ENCODE data around the gene COMMD9. TPM values are rescaled to one million over a fixed set of nuclear protein-coding genes. Genes with fewer than 3 reads are reported as not detected.

Gene COMMD9
- total and polyA plus RNA-seq, 2 donors (not counting 1 experiment from before 2014, with no cell fraction given) = 41.3 to 47.4 TPM

DNA sequence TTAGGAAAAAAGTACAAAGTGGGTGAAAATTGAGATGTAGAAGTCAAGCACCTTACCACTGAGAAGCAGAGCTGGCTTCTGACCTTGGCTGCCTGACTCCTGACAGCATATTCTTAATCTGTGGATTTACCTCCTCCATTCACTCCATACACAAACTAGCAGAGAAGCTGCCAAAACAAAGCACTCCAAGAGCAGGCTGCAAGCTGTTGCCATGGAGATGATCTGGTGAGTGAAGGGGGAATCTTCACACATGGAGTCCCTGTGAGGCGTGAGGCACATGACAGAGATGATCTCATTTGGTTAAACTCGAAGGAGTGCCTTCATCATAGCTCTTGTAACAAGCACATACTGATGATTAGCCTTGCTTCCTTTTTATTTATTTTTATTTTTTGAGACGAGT, 16.1 kb downstream of the COMMD9 start:
- no peak overlapping the region for H3K4me3 Mint-ChIP-seq
- ChIA-PET POLR2A (no interaction called here), CTCF (interaction anchor here (0.7 to 1.4 kb wide), 3 partner anchors 206 to 654 kb away, joined by 3 read pairs; no protein-coding TSS in a partner anchor)
- H3K9ac ChIP-seq (ENCODE audit: low read length) = no peak overlapping the region
- H3K36me3 ChIP-seq (replicated peaks in 1 of 2; ENCODE audit: control extremely low read depth in 1 of 2, control insufficient read depth in 1 of 2, extremely low read depth in 1 of 2, insufficient read depth in 2 of 2, low read length in 1 of 2) = peaks cover 19 to 66% of the 10 kb centered on the region in 2 experiments
- no peak overlapping the region for H2AFZ ChIP-seq (ENCODE audit: insufficient read depth, low read depth, low read length, poor library complexity, severe bottlenecking)
- intact Hi-C loops (cut with micrococcal nuclease) = no loop called here
- peaks cover 0 to 3% (median 3%) of the 10 kb centered on the region in 3 donors for H3K9me3 ChIP-seq (ENCODE audit: control extremely low read depth in 1 of 3, control insufficient read depth in 2 of 3, insufficient read depth in 1 of 3, low read length in 2 of 3)
- H3K27me3 Mint-ChIP-seq = no peaks in the 10 kb centered on the region
- no peaks in the 10 kb centered on the region for H3K27me3 ChIP-seq (replicated peaks in 1 of 4; ENCODE audit: control extremely low read depth in 1 of 4, control insufficient read depth in 3 of 4, insufficient read depth in 4 of 4, low read length in 3 of 4)
- TF ChIP-seq EZH2 (IDR thresholded peaks at IDR 0.05; ENCODE audit: borderline replicate concordance, insufficient read depth, low read depth, low read length, poor library complexity, severe bottlenecking) = no peak
- TF ChIP-seq, protein P1, sequence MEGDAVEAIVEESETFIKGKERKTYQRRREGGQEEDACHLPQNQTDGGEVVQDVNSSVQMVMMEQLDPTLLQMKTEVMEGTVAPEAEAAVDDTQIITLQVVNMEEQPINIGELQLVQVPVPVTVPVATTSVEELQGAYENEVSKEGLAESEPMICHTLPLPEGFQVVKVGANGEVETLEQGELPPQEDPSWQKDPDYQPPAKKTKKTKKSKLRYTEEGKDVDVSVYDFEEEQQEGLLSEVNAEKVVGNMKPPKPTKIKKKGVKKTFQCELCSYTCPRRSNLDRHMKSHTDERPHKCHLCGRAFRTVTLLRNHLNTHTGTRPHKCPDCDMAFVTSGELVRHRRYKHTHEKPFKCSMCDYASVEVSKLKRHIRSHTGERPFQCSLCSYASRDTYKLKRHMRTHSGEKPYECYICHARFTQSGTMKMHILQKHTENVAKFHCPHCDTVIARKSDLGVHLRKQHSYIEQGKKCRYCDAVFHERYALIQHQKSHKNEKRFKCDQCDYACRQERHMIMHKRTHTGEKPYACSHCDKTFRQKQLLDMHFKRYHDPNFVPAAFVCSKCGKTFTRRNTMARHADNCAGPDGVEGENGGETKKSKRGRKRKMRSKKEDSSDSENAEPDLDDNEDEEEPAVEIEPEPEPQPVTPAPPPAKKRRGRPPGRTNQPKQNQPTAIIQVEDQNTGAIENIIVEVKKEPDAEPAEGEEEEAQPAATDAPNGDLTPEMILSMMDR (IDR thresholded peaks at IDR 0.05) = no peak
- H3K4me3 ChIP-seq (ENCODE audit: control extremely low read depth in 1 of 5, extremely low read depth in 1 of 5, insufficient read depth in 1 of 5, low read depth in 2 of 5, low read length in 4 of 5) = no peak overlapping the region
- H3K27ac Mint-ChIP-seq = no peak overlapping the region
- no peaks in the 10 kb centered on the region for H3K4me1 ChIP-seq (ENCODE audit: control insufficient read depth in 2 of 2, insufficient read depth in 2 of 2, low read length in 2 of 2)
- no peak overlapping the region for H3K4me2 ChIP-seq (replicated peaks; ENCODE audit: low read depth, low read length, poor library complexity, severe bottlenecking)
- no peak overlapping the region for H3K27ac ChIP-seq (ENCODE audit: low read length in 2 of 2)
- no peaks in the 10 kb centered on the region for H3K79me2 ChIP-seq (ENCODE audit: control insufficient read depth, insufficient read depth, low read length)
- H3K9me3 Mint-ChIP-seq (ENCODE audit: insufficient read depth) = no peaks in the 10 kb centered on the region
- no peaks in the 10 kb centered on the region for H4K20me1 ChIP-seq (ENCODE audit: control insufficient read depth, insufficient read depth, low read length, poor library complexity, severe bottlenecking)
- no peaks in the 10 kb centered on the region for H3K4me1 Mint-ChIP-seq
- 100% methylated on average over 1 of the region's 3 CpGs for WGBS (ENCODE audit: insufficient coverage)
- DNase-seq (no peak), ATAC-seq (ENCODE audit: low read depth) (no peak)

DNA sequence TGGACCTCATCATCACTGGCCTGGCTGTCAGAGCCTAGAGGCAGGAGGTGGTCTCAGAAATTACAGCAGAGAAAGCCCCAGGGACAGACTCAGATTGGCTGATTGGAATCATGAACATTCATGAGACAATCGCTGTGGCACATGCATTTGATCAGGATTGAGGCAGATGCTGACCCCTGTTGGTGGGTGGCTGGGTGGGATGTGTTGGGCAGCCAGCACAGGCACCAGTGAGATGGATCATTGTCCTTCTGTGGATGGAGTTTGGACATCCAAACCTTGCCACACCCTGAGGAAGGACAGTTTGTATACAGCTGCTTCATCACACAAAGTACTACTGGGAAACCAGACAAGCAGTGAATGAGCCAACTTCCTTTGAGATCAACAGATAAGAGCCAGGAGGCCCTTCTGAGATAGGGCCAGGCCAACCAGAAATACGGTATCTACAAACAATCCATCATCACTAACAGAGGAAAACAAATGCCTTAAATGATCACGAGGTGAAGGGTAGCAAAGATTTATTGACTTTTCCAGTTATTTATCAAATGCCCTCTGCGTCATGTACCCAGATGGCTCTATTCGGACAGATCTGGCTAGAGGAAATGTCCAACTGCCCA, 17.3 kb downstream of the COMMD9 start:
- Mint-ChIP-seq H3K27me3 (no peaks in the 10 kb centered on the region), H3K4me3 (no peak overlapping the region), H3K27ac (no peak overlapping the region), H3K4me1 (no peaks in the 10 kb centered on the region), H3K9me3 (ENCODE audit: insufficient read depth) (no peaks in the 10 kb centered on the region)
- Histone ChIP-seq H3K4me1 (ENCODE audit: control insufficient read depth in 2 of 2, insufficient read depth in 2 of 2, low read length in 2 of 2) (no peaks in the 10 kb centered on the region), H3K36me3 (replicated peaks in 1 of 2; ENCODE audit: control extremely low read depth in 1 of 2, control insufficient read depth in 1 of 2, extremely low read depth in 1 of 2, insufficient read depth in 2 of 2, low read length in 1 of 2) (peaks cover 16 to 60% of the 10 kb centered on the region in 2 experiments), H3K4me3 (ENCODE audit: control extremely low read depth in 1 of 5, extremely low read depth in 1 of 5, insufficient read depth in 1 of 5, low read depth in 2 of 5, low read length in 4 of 5) (no peak overlapping the region), H4K20me1 (ENCODE audit: control insufficient read depth, insufficient read depth, low read length, poor library complexity, severe bottlenecking) (no peaks in the 10 kb centered on the region), H3K4me2 (replicated peaks; ENCODE audit: low read depth, low read length, poor library complexity, severe bottlenecking) (no peak overlapping the region), H3K9ac (ENCODE audit: low read length) (no peak overlapping the region), H2AFZ (ENCODE audit: insufficient read depth, low read depth, low read length, poor library complexity, severe bottlenecking) (no peak overlapping the region), H3K79me2 (ENCODE audit: control insufficient read depth, insufficient read depth, low read length) (no peaks in the 10 kb centered on the region), H3K27ac (ENCODE audit: low read length in 2 of 2) (no peak overlapping the region), H3K9me3 (ENCODE audit: control extremely low read depth in 1 of 3, control insufficient read depth in 2 of 3, insufficient read depth in 1 of 3, low read length in 2 of 3) (peaks cover 0 to 3% (median 3%) of the 10 kb centered on the region in 3 donors), H3K27me3 (replicated peaks in 1 of 4; ENCODE audit: control extremely low read depth in 1 of 4, control insufficient read depth in 3 of 4, insufficient read depth in 4 of 4, low read length in 3 of 4) (no peaks in the 10 kb centered on the region)
- ATAC-seq (ENCODE audit: low read depth) = no peak
- DNase-seq = no peak
- TF ChIP-seq EZH2 (IDR thresholded peaks at IDR 0.05; ENCODE audit: borderline replicate concordance, insufficient read depth, low read depth, low read length, poor library complexity, severe bottlenecking) = no peak
- TF ChIP-seq, protein P1 (IDR thresholded peaks at IDR 0.05) = no peak
- CTCF ChIA-PET = interaction anchor here (0.6 to 1.4 kb wide), 2 partner anchors 221 to 562 kb away, joined by 3 read pairs; no protein-coding TSS in a partner anchor
- WGBS (ENCODE audit: insufficient coverage) = 100% methylated on average over 2 of the region's 5 CpGs
- POLR2A ChIA-PET = interaction anchor here (0.6 kb wide), 1 partner anchor 17 kb away, joined by 3 read pairs; no protein-coding TSS in a partner anchor
- intact Hi-C loops (cut with micrococcal nuclease) = no loop called here
